GM23248 (cell line): ENCODE data around the gene OSBPL7. TPM values are rescaled to one million over a fixed set of nuclear protein-coding genes. Genes with fewer than 3 reads are reported as not detected.

Source experiments
- DNase-seq: peaks from one replicate; pipeline ENCODE4 v3.0.0-alpha.2; 2015
- H2AFZ ChIP-seq: fragments of 200-600 bp; sonication (generic); 2 replicates; pipeline ENCODE4 v1.6.1; 2016; ENCODE audit warnings: antibody characterized with exemption
- H3F3A ChIP-seq: fragments of 200-600 bp; sonication (generic); 2 replicates; pipeline ENCODE4 v1.6.1; 2016; ENCODE audit warnings: mild to moderate bottlenecking, antibody characterized with exemption, mixed run types; ENCODE audit not compliant: insufficient read depth
- H3K27ac ChIP-seq: fragments of 200-600 bp; sonication (generic); 2 replicates; pipeline ENCODE4 v1.5.1; 2016; ENCODE audit warnings: mild to moderate bottlenecking
- H3K27me3 ChIP-seq: fragments of 200-600 bp; sonication (generic); replicated peaks from 2 replicates; pipeline ENCODE4 v1.6.1; 2016; ENCODE audit warnings: mild to moderate bottlenecking; ENCODE audit not compliant: insufficient read depth
- H3K36me3 ChIP-seq: fragments of 200-600 bp; sonication (generic); 2 replicates; pipeline ENCODE4 v1.6.1; 2016; ENCODE audit warnings: low read depth, mild to moderate bottlenecking
- H3K4me1 ChIP-seq: fragments of 200-600 bp; sonication (generic); 2 replicates; pipeline ENCODE4 v1.6.1; 2016; ENCODE audit warnings: mild to moderate bottlenecking; ENCODE audit not compliant: insufficient read depth
- H3K4me2 ChIP-seq: fragments of 200-600 bp; sonication (generic); one replicate; pipeline ENCODE4 v1.6.1; 2016; ENCODE audit warnings: mild to moderate bottlenecking; ENCODE audit not compliant: unreplicated experiment
- H3K4me3 ChIP-seq: fragments of 200-600 bp; sonication (generic); 2 replicates; pipeline ENCODE4 v1.5.1; 2016; ENCODE audit warnings: mild to moderate bottlenecking
- H3K79me2 ChIP-seq: fragments of 200-600 bp; sonication (generic); 2 replicates; pipeline ENCODE4 v1.6.1; 2016; ENCODE audit warnings: mild to moderate bottlenecking; ENCODE audit not compliant: insufficient read depth
- H3K9ac ChIP-seq: fragments of 200-600 bp; sonication (generic); 2 replicates; pipeline ENCODE4 v1.6.1; 2016; ENCODE audit warnings: mild to moderate bottlenecking
- H3K9me2 ChIP-seq: fragments of 200-600 bp; sonication (generic); 2 replicates; pipeline ENCODE4 v1.6.1; 2016; ENCODE audit warnings: mixed run types, mild to moderate bottlenecking, moderate library complexity; ENCODE audit not compliant: insufficient read depth
- H3K9me3 ChIP-seq: fragments of 200-600 bp; sonication (generic); one replicate; pipeline ENCODE4 v1.6.1; 2017; ENCODE audit warnings: low read depth
- H4K20me1 ChIP-seq: fragments of 200-600 bp; sonication (generic); 2 replicates; pipeline ENCODE4 v1.6.0; 2016; ENCODE audit not compliant: insufficient read depth
- EZH2 ChIP-seq: fragments of 200-600 bp; sonication (generic); IDR thresholded peaks from 2 replicates; pipeline ENCODE4 v1.6.1; 2018; ENCODE audit warnings: antibody characterized with exemption, mild to moderate bottlenecking; ENCODE audit not compliant: insufficient read depth, poor library complexity, severe bottlenecking
- EZH2phosphoT487 ChIP-seq: fragments of 200-600 bp; sonication (generic); IDR thresholded peaks from 2 replicates; pipeline ENCODE4 v1.6.1; 2018; ENCODE audit warnings: antibody characterized with exemption, moderate library complexity, mild to moderate bottlenecking, low read depth; ENCODE audit not compliant: insufficient read depth
- WGBS, 2 experiments: methylation state at CpG; one replicate each; pipeline ENCODE4 v1.1.6; 2015 to 2017; ENCODE audit warnings: low lambda C conversion rate in 2 of 2, low coverage in 1 of 2; ENCODE audit errors: missing lambda C conversion rate in 2 of 2; 5-methylcytosine and 5-hydroxymethylcytosine counted together
- in situ Hi-C: fragments of 300-500 bp; cut with MboI; formaldehyde crosslinking; loops from 2 replicates; pipeline ENCODE4 v1.15.0; 2020
- polyA plus RNA-seq: library from polyadenylated mRNA; unstranded; fragments of >200 nt; fragmentation: Nextera tagmentation; extraction: Ambion mirVana; gene quantifications from 2 replicates; pipeline ENCODE4 v1.2.1, GENCODE V29; 2016
- total RNA-seq: library from RNA; depleted of rRNA; stranded (reverse); fragments of >200 nt; shearing (Covaris generic); gene quantifications from 2 replicates; pipeline ENCODE4 v1.2.3, GENCODE V29; 2014

The OSBPL7 gene
- total and polyA plus RNA-seq, 2 experiments from 2014 or later: 2.0 to 5.0 TPM

GRCh38 chr17:47781397-47781796, 40.2 kb downstream of the OSBPL7 start:
- Histone ChIP-seq H3K4me1 (no peaks in the 10 kb centered on the region), H3K4me3 (no peak overlapping the region), H3K9me3 (no peaks in the 10 kb centered on the region), H3K36me3 (no peaks in the 10 kb centered on the region), H3K4me2 (no peak overlapping the region), H3K27ac (no peak overlapping the region), H3K9me2 (no peaks in the 10 kb centered on the region), H3F3A (no peaks in the 10 kb centered on the region), H3K27me3 (peaks cover 47% of the 10 kb centered on the region), H4K20me1 (no peaks in the 10 kb centered on the region), H3K79me2 (no peaks in the 10 kb centered on the region), H3K9ac (no peak overlapping the region), H2AFZ (no peak overlapping the region)
- TF ChIP-seq EZH2: no peak
- 44 to 55% methylated on average over 5 of the region's 5 CpGs for WGBS, 2 experiments
- no peak for DNase-seq
- in situ Hi-C loops: no loop called here

- H3K4me2 ChIP-seq: no peak overlapping the region
- peak; percentile 13 for DNase-seq
- in situ Hi-C loops: no loop called here
- H3K4me3 ChIP-seq: no peak overlapping the region
- TF ChIP-seq EZH2phosphoT487 (no peak), EZH2 (no peak)
- no peak overlapping the region for H3K27ac ChIP-seq
- H3K36me3 ChIP-seq: no peaks in the 10 kb centered on the region
- peaks cover 58% of the 10 kb centered on the region for H3K27me3 ChIP-seq
- H3K79me2 ChIP-seq: no peaks in the 10 kb centered on the region
- H3K9ac ChIP-seq: no peak overlapping the region
- H3K9me2 ChIP-seq: no peaks in the 10 kb centered on the region
- WGBS, 2 experiments: 12 to 42% methylated on average over 6 to 27 of the region's 45 CpGs
- no peaks in the 10 kb centered on the region for H4K20me1 ChIP-seq
- H3K9me3 ChIP-seq: no peaks in the 10 kb centered on the region
- H3F3A ChIP-seq: no peaks in the 10 kb centered on the region
- no peak overlapping the region for H2AFZ ChIP-seq
- no peaks in the 10 kb centered on the region for H3K4me1 ChIP-seq
Observed at GRCh38 chr17:47778184-47778635, 43.4 kb downstream of the OSBPL7 start.

- TF ChIP-seq EZH2phosphoT487: no peak
- no peak for TF ChIP-seq EZH2
- Histone ChIP-seq H4K20me1 (no peaks in the 10 kb centered on the region), H3K9ac (no peak overlapping the region), H3K4me1 (no peaks in the 10 kb centered on the region), H3K27me3 (peaks cover 59% of the 10 kb centered on the region), H2AFZ (no peak overlapping the region), H3K9me2 (no peaks in the 10 kb centered on the region), H3K36me3 (no peaks in the 10 kb centered on the region), H3K9me3 (no peaks in the 10 kb centered on the region), H3K79me2 (no peaks in the 10 kb centered on the region), H3K27ac (no peak overlapping the region), H3K4me2 (no peak overlapping the region), H3F3A (no peaks in the 10 kb centered on the region), H3K4me3 (no peak overlapping the region)
- in situ Hi-C loops: no loop called here
- WGBS, 2 experiments: 38% methylated on average over 13 to 14 of the region's 14 CpGs
- peak; percentile 66 for DNase-seq
Observed at GRCh38 chr17:47776330-47777197, 45.0 kb downstream of the OSBPL7 start.

- Histone ChIP-seq H3K27me3 (peaks cover 47% of the 10 kb centered on the region), H3K9me2 (no peaks in the 10 kb centered on the region), H3K27ac (no peak overlapping the region), H3K4me1 (no peaks in the 10 kb centered on the region), H3K9ac (no peak overlapping the region), H3K4me3 (no peak overlapping the region), H3F3A (no peaks in the 10 kb centered on the region), H4K20me1 (no peaks in the 10 kb centered on the region), H3K36me3 (no peaks in the 10 kb centered on the region), H3K4me2 (no peak overlapping the region), H2AFZ (no peak overlapping the region), H3K79me2 (no peaks in the 10 kb centered on the region), H3K9me3 (no peaks in the 10 kb centered on the region)
- in situ Hi-C loops: no loop called here
- no peak for DNase-seq
- 75 to 87% methylated on average over 1 of the region's 1 CpG for WGBS, 2 experiments
- no peak for TF ChIP-seq EZH2phosphoT487
- no peak for TF ChIP-seq EZH2
Observed at GRCh38 chr17:47774987-47775580, 46.5 kb downstream of the OSBPL7 start.
